SK-N-SH (cell line): Measurements from ENCODE around the gene EFNA3. TPM values are rescaled to one million over a fixed set of nuclear protein-coding genes. Genes with fewer than 3 reads are reported as not detected.

Experiments used
- CTCF ChIA-PET: fragments of 300-600, 350-600 bp; formaldehyde crosslinking; extraction: SDS; loops from one replicate; lab custom pipeline; 2021; lab: Yijun Ruan, JAX
- POLR2A ChIA-PET: fragments of 350-600 bp; sonication (Branson Sonifier 250); formaldehyde crosslinking; extraction: SDS; loops from one replicate; lab custom pipeline; 2020; ENCODE audit warnings: antibody characterized with exemption, inconsistent platforms; lab: Yijun Ruan, JAX
- DNase-seq: peaks from one replicate; pipeline ENCODE4 v3.0.0; 2012
- H2AFZ ChIP-seq: fragments of 200-600 bp; sonication (generic); 2 replicates; pipeline ENCODE4 v1.8.1; 2016; ENCODE audit warnings: antibody characterized with exemption, mild to moderate bottlenecking, low read depth
- H3F3A ChIP-seq: fragments of 200-600 bp; sonication (generic); replicated peaks from 2 replicates; pipeline ENCODE3; 2016; ENCODE audit warnings: antibody characterized with exemption, mild to moderate bottlenecking; ENCODE audit not compliant: insufficient read depth
- H3K27ac ChIP-seq, 2 experiments: fragments of 200-500 bp in 1 of 2; fragments of 200-600 bp in 1 of 2; sonication (Bioruptor generic) in 1 of 2; sonication (generic), shearing (Covaris generic) in 1 of 2; 2 replicates each; pipeline versions ENCODE4 v1.5.1 to v1.6.1; 2014 to 2016; ENCODE audit warnings: low read depth in 2 of 2, inconsistent platforms in 1 of 2, low read length in 1 of 2, mild to moderate bottlenecking in 1 of 2, mixed read lengths in 1 of 2
- H3K27me3 ChIP-seq: fragments of 200-600 bp; sonication (generic), shearing (Covaris generic); 2 replicates; pipeline ENCODE4 v1.6.1; 2016; ENCODE audit warnings: mixed run types; ENCODE audit not compliant: insufficient read depth
- H3K36me3 ChIP-seq, 2 experiments: fragments of 200-500 bp in 1 of 2; fragments of 200-600 bp in 1 of 2; sonication (Bioruptor generic) in 1 of 2; sonication (generic) in 1 of 2; replicated peaks in 1 of 2; 2 replicates each; pipeline versions ENCODE3 to v1.5.1; 2014 to 2016; ENCODE audit warnings: low read length in 1 of 2, mild to moderate bottlenecking in 1 of 2; ENCODE audit not compliant: insufficient read depth in 2 of 2, control insufficient read depth in 1 of 2
- H3K4me1 ChIP-seq, 2 experiments: fragments of 200-500 bp in 1 of 2; fragments of 200-600 bp in 1 of 2; sonication (Bioruptor generic) in 1 of 2; sonication (generic), shearing (Covaris generic) in 1 of 2; 2 replicates each; pipeline versions ENCODE4 v1.5.1 to v1.6.1; 2014 to 2016; ENCODE audit warnings: low read depth in 1 of 2, low read length in 1 of 2, mixed run types in 1 of 2; ENCODE audit not compliant: insufficient read depth in 2 of 2, control insufficient read depth in 1 of 2
- H3K4me2 ChIP-seq: fragments of 200-600 bp; sonication (generic), shearing (Covaris generic); 2 replicates; pipeline ENCODE4 v1.6.1; 2017; ENCODE audit warnings: mixed run types
- H3K4me3 ChIP-seq, 2 experiments: fragments of 200-500 bp in 1 of 2; fragments of 200-600 bp in 1 of 2; sonication (Bioruptor generic) in 1 of 2; sonication (generic), shearing (Covaris generic) in 1 of 2; 2 replicates each; pipeline versions ENCODE4 v1.5.1 to v1.8.1; 2014 to 2016; ENCODE audit warnings: low read depth in 2 of 2, inconsistent platforms in 1 of 2, low read length in 1 of 2, mild to moderate bottlenecking in 1 of 2, mixed read lengths in 1 of 2, moderate library complexity in 1 of 2
- H3K79me2 ChIP-seq: fragments of 200-600 bp; sonication (generic); 2 replicates; pipeline ENCODE4 v1.8.1; 2017; ENCODE audit warnings: mild to moderate bottlenecking; ENCODE audit not compliant: insufficient read depth
- H3K9ac ChIP-seq: fragments of 200-600 bp; sonication (generic); 2 replicates; pipeline ENCODE4 v1.6.1; 2017; ENCODE audit warnings: mixed run types
- H3K9me2 ChIP-seq: fragments of 200-600 bp; sonication (generic); 2 replicates; pipeline ENCODE4 v1.6.1; 2017; ENCODE audit warnings: mixed run types
- H3K9me3 ChIP-seq: fragments of 200-600 bp; sonication (generic); 2 replicates; pipeline ENCODE4 v1.6.1; 2017; ENCODE audit warnings: mixed run types, mild to moderate bottlenecking, moderate library complexity
- H4K20me1 ChIP-seq: fragments of 200-600 bp; sonication (generic); 2 replicates; pipeline ENCODE4 v1.6.1; 2017; ENCODE audit warnings: mild to moderate bottlenecking, mixed run types; ENCODE audit not compliant: insufficient read depth
- CHD2 ChIP-seq: fragments of 150-350 bp; IDR thresholded peaks from 2 replicates; pipeline ENCODE4 v1.6.1; 2018; ENCODE audit warnings: low read length; ENCODE audit not compliant: partially characterized antibody
- EZH2phosphoT487 ChIP-seq: fragments of 200-600 bp; sonication (generic); IDR thresholded peaks from 2 replicates; pipeline ENCODE4 v1.6.1; 2017; ENCODE audit warnings: low read depth, mixed run types, mild to moderate bottlenecking, antibody characterized with exemption, moderate library complexity, borderline replicate concordance
- FOSL2 ChIP-seq: IDR thresholded peaks from 2 replicates; pipeline ENCODE4 v1.4.0; 2012; ENCODE audit warnings: low read depth, mild to moderate bottlenecking, moderate library complexity, borderline replicate concordance
- GABPA ChIP-seq: IDR thresholded peaks from 2 replicates; pipeline ENCODE4 v1.4.0; 2012; ENCODE audit warnings: low read depth, mild to moderate bottlenecking
- GATA2 ChIP-seq: sonication (generic); formaldehyde crosslinking; IDR thresholded peaks from 2 replicates; pipeline ENCODE4 v1.5.0; 2020; ENCODE audit warnings: mild to moderate bottlenecking, missing genetic modification reagents
- JUND ChIP-seq: IDR thresholded peaks from 2 replicates; pipeline ENCODE4 v1.4.0; 2012
- MXI1 ChIP-seq: IDR thresholded peaks from 2 replicates; pipeline ENCODE4 v1.6.1; 2012; ENCODE audit warnings: mild to moderate bottlenecking, low read depth, low read length, improper control_type of control experiment
- NFIC ChIP-seq: IDR thresholded peaks from 2 replicates; pipeline ENCODE4 v1.4.0; 2012; ENCODE audit warnings: borderline replicate concordance
- NRF1 ChIP-seq: IDR thresholded peaks from 2 replicates; pipeline ENCODE4 v1.6.1; 2012; ENCODE audit warnings: low read depth, mild to moderate bottlenecking, low read length
- POLR2AphosphoS5 ChIP-seq: IDR thresholded peaks from 2 replicates; pipeline ENCODE4 v1.6.1; 2012; ENCODE audit warnings: low read depth, low read length
- RCOR1 ChIP-seq: fragments of 150-350 bp; IDR thresholded peaks from 2 replicates; pipeline ENCODE4 v1.6.1; 2017; ENCODE audit warnings: antibody characterized with exemption, low read length
- RFX5 ChIP-seq: IDR thresholded peaks from 2 replicates; pipeline ENCODE4 v1.6.1; 2012; ENCODE audit warnings: mild to moderate bottlenecking, improper control_type of control experiment, low read length
- SIN3A ChIP-seq: IDR thresholded peaks from 2 replicates; pipeline ENCODE4 v1.6.1; 2012; ENCODE audit warnings: low read depth, mild to moderate bottlenecking, low read length, moderate library complexity, borderline replicate concordance
- SMC3 ChIP-seq: IDR thresholded peaks from 2 replicates; pipeline ENCODE4 v1.6.1; 2012; ENCODE audit warnings: low read depth, low read length, improper control_type of control experiment
- TAF1 ChIP-seq: IDR thresholded peaks from 2 replicates; pipeline ENCODE4 v1.6.1; 2012; ENCODE audit warnings: low read depth, mild to moderate bottlenecking, low read length, moderate library complexity, borderline replicate concordance
- TCF12 ChIP-seq: IDR thresholded peaks from 2 replicates; pipeline ENCODE4 v1.4.0; 2012
- TEAD4 ChIP-seq: IDR thresholded peaks from 2 replicates; pipeline ENCODE4 v1.4.0; 2012; ENCODE audit warnings: mild to moderate bottlenecking, borderline replicate concordance; ENCODE audit not compliant: insufficient read depth
- YY1 ChIP-seq: IDR thresholded peaks from 2 replicates; pipeline ENCODE4 v1.4.0; 2012; ENCODE audit warnings: low read depth, mild to moderate bottlenecking
- ZBTB33 ChIP-seq: IDR thresholded peaks from 2 replicates; pipeline ENCODE4 v1.4.0; 2012; ENCODE audit warnings: low read depth, borderline replicate concordance
- WGBS: methylation state at CpG from one replicate; pipeline ENCODE4 v1.1.6; 2017; ENCODE audit warnings: low lambda C conversion rate; 5-methylcytosine and 5-hydroxymethylcytosine counted together
- polyA plus RNA-seq, 3 experiments: library from polyadenylated mRNA; depleted of rRNA; stranded (reverse); fragments of >200 nt; gene quantifications; 2 replicates each; pipeline ENCODE4 v1.2.3, GENCODE V29; 2012
- TF ChIP-seq, protein P1 (sequence below): fragments of 150-350 bp; IDR thresholded peaks from 2 replicates; pipeline ENCODE4 v1.6.1; 2016; ENCODE audit warnings: mild to moderate bottlenecking, low read depth, low read length
- TF ChIP-seq, protein P2 (sequence below): fragments of 200-600 bp; sonication (generic); IDR thresholded peaks from 2 replicates; pipeline ENCODE4 v1.6.1; 2017; ENCODE audit warnings: antibody characterized with exemption, mild to moderate bottlenecking, moderate library complexity
- TF ChIP-seq, protein P3 (sequence below): fragments of 150-350 bp; IDR thresholded peaks from 2 replicates; pipeline ENCODE4 v1.6.1; 2017; ENCODE audit warnings: antibody characterized with exemption, low read length, low read depth, borderline replicate concordance
- TF ChIP-seq, protein P4 (sequence below): IDR thresholded peaks from 2 replicates; pipeline ENCODE4 v1.4.0; 2012; ENCODE audit warnings: low read depth

EFNA3 gene
- polyA plus RNA-seq, 1 of the 3 experiments (the other 2 are of a cell fraction) = 6.0 TPM

DNA sequence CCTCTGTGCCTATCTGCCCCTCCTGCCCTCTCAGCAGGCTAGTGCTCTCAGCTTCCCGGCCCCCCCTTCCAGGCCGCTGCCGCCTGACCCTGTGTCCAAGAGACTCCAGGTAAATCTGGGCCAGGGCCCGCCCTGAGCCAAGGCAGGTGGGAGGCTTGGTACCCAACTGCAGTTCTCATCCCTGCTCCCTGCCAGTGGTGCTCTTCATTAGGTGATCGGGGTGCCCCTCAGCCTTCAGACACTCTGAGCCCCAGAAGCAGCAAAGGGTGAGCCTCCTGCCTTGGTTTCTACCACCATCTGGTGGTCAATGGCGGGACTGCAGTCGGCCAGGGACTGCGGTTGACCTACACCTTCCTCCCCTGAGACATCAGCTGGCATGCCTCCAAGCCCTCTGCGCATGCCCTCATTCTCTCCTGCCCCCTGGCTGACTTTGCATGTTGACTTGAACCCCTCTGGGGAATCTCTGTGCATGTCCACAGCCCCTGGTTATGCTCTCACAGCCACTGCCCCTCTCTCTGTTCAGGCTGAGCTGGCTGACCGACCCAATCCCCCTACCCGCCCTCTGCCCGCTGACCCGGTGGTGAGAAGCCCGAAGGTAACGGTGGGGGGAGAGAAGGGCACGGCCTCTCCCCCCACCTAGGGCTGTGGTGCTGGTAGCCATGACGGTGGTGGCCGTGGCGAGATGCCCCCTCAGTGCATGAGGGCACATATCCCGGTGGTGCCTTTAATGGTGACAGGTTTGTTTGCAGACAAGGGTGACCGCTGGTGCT, 17.1 kb upstream of the EFNA3 start (continued):
- TF ChIP-seq RCOR1 (peak; percentile 42; the same call in 1 of the 2 replicates), GATA2 (CRISPR knock-in tag) (no peak), POLR2AphosphoS5 (no peak), EZH2phosphoT487 (no peak), RFX5 (no peak), NRF1 (0 out of 2 replicates have a peak, but pooled peaks have one; percentile 42), GABPA (no peak), TCF12 (no peak)
- TF ChIP-seq, protein P1, sequence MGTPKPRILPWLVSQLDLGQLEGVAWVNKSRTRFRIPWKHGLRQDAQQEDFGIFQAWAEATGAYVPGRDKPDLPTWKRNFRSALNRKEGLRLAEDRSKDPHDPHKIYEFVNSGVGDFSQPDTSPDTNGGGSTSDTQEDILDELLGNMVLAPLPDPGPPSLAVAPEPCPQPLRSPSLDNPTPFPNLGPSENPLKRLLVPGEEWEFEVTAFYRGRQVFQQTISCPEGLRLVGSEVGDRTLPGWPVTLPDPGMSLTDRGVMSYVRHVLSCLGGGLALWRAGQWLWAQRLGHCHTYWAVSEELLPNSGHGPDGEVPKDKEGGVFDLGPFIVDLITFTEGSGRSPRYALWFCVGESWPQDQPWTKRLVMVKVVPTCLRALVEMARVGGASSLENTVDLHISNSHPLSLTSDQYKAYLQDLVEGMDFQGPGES = no peak

GRCh38 chr1:155062151-155062686, 16.4 kb upstream of the EFNA3 start:
- Histone ChIP-seq H4K20me1 (no peaks in the 10 kb centered on the region), H2AFZ (no peak overlapping the region), H3K27ac (no peak overlapping the region), H3K4me3 (no peak overlapping the region)
- CTCF ChIA-PET = interaction anchor here (0.6 to 29.9 kb wide), 42 partner anchors 8 to 317 kb away, joined by 3 to 573 read pairs (median 6); partner anchors contain the start of genes ADAM15, DCST1, DCST2 and EFNA3
- TF ChIP-seq, protein P1 = no peak
- TF ChIP-seq, protein P2, sequence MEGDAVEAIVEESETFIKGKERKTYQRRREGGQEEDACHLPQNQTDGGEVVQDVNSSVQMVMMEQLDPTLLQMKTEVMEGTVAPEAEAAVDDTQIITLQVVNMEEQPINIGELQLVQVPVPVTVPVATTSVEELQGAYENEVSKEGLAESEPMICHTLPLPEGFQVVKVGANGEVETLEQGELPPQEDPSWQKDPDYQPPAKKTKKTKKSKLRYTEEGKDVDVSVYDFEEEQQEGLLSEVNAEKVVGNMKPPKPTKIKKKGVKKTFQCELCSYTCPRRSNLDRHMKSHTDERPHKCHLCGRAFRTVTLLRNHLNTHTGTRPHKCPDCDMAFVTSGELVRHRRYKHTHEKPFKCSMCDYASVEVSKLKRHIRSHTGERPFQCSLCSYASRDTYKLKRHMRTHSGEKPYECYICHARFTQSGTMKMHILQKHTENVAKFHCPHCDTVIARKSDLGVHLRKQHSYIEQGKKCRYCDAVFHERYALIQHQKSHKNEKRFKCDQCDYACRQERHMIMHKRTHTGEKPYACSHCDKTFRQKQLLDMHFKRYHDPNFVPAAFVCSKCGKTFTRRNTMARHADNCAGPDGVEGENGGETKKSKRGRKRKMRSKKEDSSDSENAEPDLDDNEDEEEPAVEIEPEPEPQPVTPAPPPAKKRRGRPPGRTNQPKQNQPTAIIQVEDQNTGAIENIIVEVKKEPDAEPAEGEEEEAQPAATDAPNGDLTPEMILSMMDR = no peak
- TF ChIP-seq RCOR1 (no peak), NFIC (no peak), ZBTB33 (no peak), JUND (no peak), CHD2 (no peak), GATA2 (CRISPR knock-in tag) (no peak), YY1 (no peak), FOSL2 (no peak), MXI1 (no peak), SMC3 (no peak), SIN3A (no peak), TEAD4 (no peak), POLR2AphosphoS5 (no peak), TAF1 (no peak)
- TF ChIP-seq, protein P3, sequence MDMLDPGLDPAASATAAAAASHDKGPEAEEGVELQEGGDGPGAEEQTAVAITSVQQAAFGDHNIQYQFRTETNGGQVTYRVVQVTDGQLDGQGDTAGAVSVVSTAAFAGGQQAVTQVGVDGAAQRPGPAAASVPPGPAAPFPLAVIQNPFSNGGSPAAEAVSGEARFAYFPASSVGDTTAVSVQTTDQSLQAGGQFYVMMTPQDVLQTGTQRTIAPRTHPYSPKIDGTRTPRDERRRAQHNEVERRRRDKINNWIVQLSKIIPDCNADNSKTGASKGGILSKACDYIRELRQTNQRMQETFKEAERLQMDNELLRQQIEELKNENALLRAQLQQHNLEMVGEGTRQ = no peak
- TF ChIP-seq, protein P4, sequence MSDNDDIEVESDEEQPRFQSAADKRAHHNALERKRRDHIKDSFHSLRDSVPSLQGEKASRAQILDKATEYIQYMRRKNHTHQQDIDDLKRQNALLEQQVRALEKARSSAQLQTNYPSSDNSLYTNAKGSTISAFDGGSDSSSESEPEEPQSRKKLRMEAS = no peak
- TF ChIP-seq, all 33 proteins: peak for 0
- no peaks in the 10 kb centered on the region for H3K9me3 ChIP-seq
- POLR2A ChIA-PET = no interaction called here
- no peaks in the 10 kb centered on the region for H3K9me2 ChIP-seq
- 83% methylated on average over 22 of the region's 29 CpGs for whole genome bisulfite sequencing
- H3K9ac ChIP-seq = no peak overlapping the region
- H3K79me2 ChIP-seq = peaks cover 22% of the 10 kb centered on the region
- peak; percentile 59 for DNase-seq
- H3F3A ChIP-seq = peaks cover 9% of the 10 kb centered on the region
- H3K4me2 ChIP-seq = no peak overlapping the region
- peaks cover 0 to 25% of the 10 kb centered on the region in 2 experiments; a peak in 2 of 4 replicates for H3K4me1 ChIP-seq
- no peaks in the 10 kb centered on the region for H3K27me3 ChIP-seq
- H3K36me3 ChIP-seq = peaks cover 0 to 18% of the 10 kb centered on the region in 2 experiments
